Psoas muscle (tissue), 8 donors: ENCODE measurements around the gene FAM184A. TPM values are rescaled to one million over a fixed set of nuclear protein-coding genes. Genes with fewer than 3 reads are reported as not detected.

ENCODE experiments used
- ATAC-seq, 4 donors: fragments of 200-7000 bp; cut with Tn5 transposase; one replicate each; pipeline ENCODE4 v1.9.1; 2020; ENCODE audit warnings: moderate library complexity in 3 of 4, mild to moderate bottlenecking in 2 of 4
- DNase-seq, 2 donors: peaks; one replicate each; pipeline ENCODE4 v3.0.0-alpha.2; 2020
- H3K27ac ChIP-seq: fragments of 200-600 bp; one replicate; pipeline ENCODE4 v1.8.0; 2022
- H3K27me3 ChIP-seq, 3 donors: fragments of 200-600 bp in 1 of 3; one replicate each; pipeline versions ENCODE4 v1.6.1 to v1.8.0; 2013 to 2022; ENCODE audit warnings: low read length in 2 of 3, mild to moderate bottlenecking in 2 of 3, moderate library complexity in 1 of 3; ENCODE audit not compliant: insufficient read depth in 3 of 3
- H3K36me3 ChIP-seq, 2 donors: fragments of 200-600 bp in 1 of 2; one replicate each; pipeline versions ENCODE4 v1.6.1 to v1.8.0; 2013 to 2022; ENCODE audit warnings: low read depth in 1 of 2, mild to moderate bottlenecking in 1 of 2, moderate library complexity in 1 of 2; ENCODE audit not compliant: insufficient read depth in 1 of 2
- H3K4me1 ChIP-seq: fragments of 200-600 bp; one replicate; pipeline ENCODE4 v1.8.0; 2022
- H3K4me3 ChIP-seq: fragments of 200-600 bp; one replicate; pipeline ENCODE4 v1.8.0; 2022; ENCODE audit warnings: mild to moderate bottlenecking
- H3K9me3 ChIP-seq: fragments of 200-600 bp; one replicate; pipeline ENCODE4 v1.8.0; 2022
- CTCF ChIP-seq: fragments of 200-600 bp; IDR thresholded peaks from one replicate; pipeline ENCODE4 v1.8.0; 2022; ENCODE audit warnings: antibody characterized with exemption
- WGBS, 3 donors: extraction: QIAGEN DNeasy Blood & Tissue Kit; methylation state at CpG; one replicate each; pipeline versions ENCODE4 v1.1.6 to v1.1.7; 2013; 5-methylcytosine and 5-hydroxymethylcytosine counted together
- intact Hi-C, 2 donors: fragments of 100-400 bp; cut with DNase I; formaldehyde crosslinking; loops; one replicate each; pipeline versions ENCODE4 v1.11.0 to v1.14.2; 2022
- polyA plus RNA-seq, 3 donors: library from polyadenylated mRNA; stranded (reverse); fragments of 200-250 nt; gene quantifications; one replicate each; pipeline ENCODE4 v1.2.3, GENCODE V29; 2013
- total RNA-seq, 4 donors: library from RNA; stranded (reverse); fragmentation: NEBNext Ultra II Directional in 2 of 4; extraction: Animal tissue kit (Norgen Biotek cat#: 25700) in 2 of 4; gene quantifications; one replicate each; pipeline versions ENCODE4 v1.2.1 to v1.2.4, GENCODE V29; 2021 to 2023
- donor health status: healthy with polysubstance abuse.
- donor health status: DM: no; HTN: no; CAD: no; lungs with moderate emphysema.
- donor health status: Bipolar disorder and iron deficiency.
- donor health status: healthy.
- donor health status: DM: yes; HTN: yes; CAD: no.
- donor health status: DM: no; HTN: no; CAD: no.
- donor health status: DM: no; HTN: no; CAD: no.
- donor health status: DM: yes; HTN: yes; CAD: no.

The FAM184A gene
- total and polyA plus RNA-seq, 7 donors: 0.14 to 0.52 (median 0.39) TPM

GRCh38 chr6:118930680-118931079 lies 147.8 kb downstream of the FAM184A start:
- H3K4me1 ChIP-seq: peaks cover 13% of the 10 kb centered on the region
- peaks cover 0 to 64% of the 10 kb centered on the region in 2 donors for H3K36me3 ChIP-seq
- ATAC-seq (no peak), DNase-seq (no peak)
- 98 to 99% (median 99%) methylated on average over 3 of the region's 3 CpGs for WGBS, 3 donors
- H3K4me3 ChIP-seq: no peak overlapping the region
- H3K27ac ChIP-seq: no peak overlapping the region
- no peak for TF ChIP-seq CTCF
- no peaks in the 10 kb centered on the region for H3K27me3 ChIP-seq
- intact Hi-C loops: loop anchor here in 1 of 2 donors (5.0 kb wide), 1 partner anchor 33 kb away; no protein-coding TSS in a partner anchor
- no peaks in the 10 kb centered on the region for H3K9me3 ChIP-seq

- Histone ChIP-seq H3K9me3 (no peaks in the 10 kb centered on the region), H3K36me3 (peaks cover 20 to 94% of the 10 kb centered on the region in 2 donors), H3K27ac (no peak overlapping the region), H3K4me1 (no peaks in the 10 kb centered on the region), H3K27me3 (no peaks in the 10 kb centered on the region), H3K4me3 (no peak overlapping the region)
- DNase-seq (no peak), ATAC-seq (no peak)
- intact Hi-C loops: no loop called here
- 94 to 98% (median 97%) methylated on average over 3 of the region's 3 CpGs for WGBS, 3 donors
- no peak for TF ChIP-seq CTCF
These were observed 155.4 kb downstream of the FAM184A start for GRCh38 chr6:118923035-118923434.

- H3K4me1 ChIP-seq: no peaks in the 10 kb centered on the region
- intact Hi-C loops: no loop called here
- H3K9me3 ChIP-seq: no peaks in the 10 kb centered on the region
- no peak for DNase-seq
- H3K4me3 ChIP-seq: no peak overlapping the region
- WGBS, 3 donors: 99 to 100% (median 100%) methylated on average over 1 of the region's 1 CpG
- H3K27ac ChIP-seq: no peak overlapping the region
- no peaks in the 10 kb centered on the region for H3K27me3 ChIP-seq
- no peak for TF ChIP-seq CTCF
- peaks cover 21 to 94% of the 10 kb centered on the region in 2 donors for H3K36me3 ChIP-seq
- no peak for ATAC-seq
These were observed 157.4 kb downstream of the FAM184A start for GRCh38 chr6:118921084-118921483.

GRCh38 chr6:118918329-118918725 lies 160.1 kb downstream of the FAM184A start:
- Histone ChIP-seq H3K36me3 (peaks cover 21 to 96% of the 10 kb centered on the region in 2 donors), H3K4me3 (no peak overlapping the region), H3K27me3 (no peaks in the 10 kb centered on the region), H3K27ac (no peak overlapping the region), H3K9me3 (no peaks in the 10 kb centered on the region), H3K4me1 (peaks cover 10% of the 10 kb centered on the region)
- WGBS, 3 donors: 95% methylated on average over 2 of the region's 2 CpGs
- intact Hi-C loops: no loop called here
- no peak for TF ChIP-seq CTCF
- ATAC-seq (no peak), DNase-seq (no peak)

- no peak for DNase-seq
- no peaks in the 10 kb centered on the region for H3K9me3 ChIP-seq
- no peak overlapping the region for H3K4me3 ChIP-seq
- H3K4me1 ChIP-seq: peaks cover 10% of the 10 kb centered on the region
- 88 to 92% (median 90%) methylated on average over 5 of the region's 5 CpGs for WGBS, 3 donors
- no peaks in the 10 kb centered on the region for H3K27me3 ChIP-seq
- no peak for TF ChIP-seq CTCF
- no peak overlapping the region for H3K27ac ChIP-seq
- H3K36me3 ChIP-seq: peaks cover 21 to 96% of the 10 kb centered on the region in 2 donors
- no peak for ATAC-seq
- intact Hi-C loops: no loop called here
These were observed 160.7 kb downstream of the FAM184A start for GRCh38 chr6:118917546-118918328.
